ENCODE measurements around the gene ZNF570.

ZNF570 gene

GRCh38 chr19:37472165-37472564 is 3.0 kb downstream of the ZNF570 start:
- TF ChIP-seq CTCF (IDR thresholded peaks at IDR 0.05; ENCODE audit: low read depth, low read length, missing control alignments) = no peak
- DNase-seq (ENCODE audit: extremely low read depth, low read depth) = no peak
- no peak overlapping the region for H3K4me3 ChIP-seq (replicated peaks; ENCODE audit: low read depth, low read length)

- H3K4me3 ChIP-seq (replicated peaks; ENCODE audit: low read depth, low read length) = no peak overlapping the region
- no peak for TF ChIP-seq CTCF (IDR thresholded peaks at IDR 0.05; ENCODE audit: low read depth, low read length, missing control alignments)
- no peak for DNase-seq (ENCODE audit: extremely low read depth, low read depth)
These were observed 15.4 kb downstream of the ZNF570 start for GRCh38 chr19:37484406-37485168.

GRCh38 chr19:37492213-37492612 is 23.1 kb downstream of the ZNF570 start:
- no peak for TF ChIP-seq CTCF (IDR thresholded peaks at IDR 0.05; ENCODE audit: low read depth, low read length, missing control alignments)

GRCh38 chr19:37505958-37506386 is 36.8 kb downstream of the ZNF570 start:
- no peak for TF ChIP-seq CTCF (IDR thresholded peaks at IDR 0.05; ENCODE audit: low read depth, low read length, missing control alignments)
- H3K4me3 ChIP-seq (replicated peaks; ENCODE audit: low read depth, low read length) = peak overlapping the region; percentile 29
- DNase-seq (ENCODE audit: extremely low read depth, low read depth) = no peak

More at GRCh38 chr19:37492213-37492612, 23.1 kb downstream of the ZNF570 start:
- no peak overlapping the region for H3K4me3 ChIP-seq (replicated peaks; ENCODE audit: low read depth, low read length)
- no peak for DNase-seq (ENCODE audit: extremely low read depth, low read depth)

GRCh38 chr19:37506387-37507166 is 37.4 kb downstream of the ZNF570 start, which contains the start of gene ZNF793:
Gene ZNF793, plus strand, starts transcription at chr19:37506939. Its CDS starts 16,501 bp downstream, at chr19:37523440.
- no peak for DNase-seq (ENCODE audit: extremely low read depth, low read depth)
- H3K4me3 ChIP-seq (replicated peaks; ENCODE audit: low read depth, low read length) = peak within 1 kb of the TSS; percentile 29
- no peak for TF ChIP-seq CTCF (IDR thresholded peaks at IDR 0.05; ENCODE audit: low read depth, low read length, missing control alignments)

- peak overlapping the region; percentile 29 for H3K4me3 ChIP-seq (replicated peaks; ENCODE audit: low read depth, low read length)
- no peak for DNase-seq (ENCODE audit: extremely low read depth, low read depth)
- no peak for TF ChIP-seq CTCF (IDR thresholded peaks at IDR 0.05; ENCODE audit: low read depth, low read length, missing control alignments)
These were observed 38.0 kb downstream of the ZNF570 start for GRCh38 chr19:37507167-37507464.
